Hepatocyte (in vitro differentiated cells): ENCODE results near the gene PGAP3. TPM values are rescaled to one million over a fixed set of nuclear protein-coding genes. Genes with fewer than 3 reads are reported as not detected.

ENCODE experiments used
- DNase-seq: peaks from one replicate; pipeline ENCODE4 v3.0.0-alpha.2; 2016; ENCODE audit warnings: low spot score
- H2AFZ ChIP-seq: fragments of 200-600 bp; sonication (generic); 2 replicates; pipeline ENCODE4 v1.6.0; 2016; ENCODE audit warnings: antibody characterized with exemption, mild to moderate bottlenecking
- H3K27ac ChIP-seq: fragments of 200-600 bp; sonication (generic); 2 replicates; pipeline ENCODE4 v1.5.1; 2016; ENCODE audit warnings: mild to moderate bottlenecking
- H3K27me3 ChIP-seq: fragments of 200-600 bp; sonication (generic); 2 replicates; pipeline ENCODE4 v1.6.1; 2016
- H3K36me3 ChIP-seq: fragments of 200-600 bp; sonication (generic); replicated peaks from 2 replicates; pipeline ENCODE4 v1.5.1; 2016; ENCODE audit warnings: low read depth; ENCODE audit not compliant: insufficient read depth
- H3K4me1 ChIP-seq: fragments of 200-600 bp; sonication (generic); 2 replicates; pipeline ENCODE4 v1.5.1; 2016; ENCODE audit warnings: mild to moderate bottlenecking, moderate library complexity; ENCODE audit not compliant: insufficient read depth
- H3K4me2 ChIP-seq: fragments of 200-600 bp; sonication (generic); 2 replicates; pipeline ENCODE4 v1.6.0; 2016
- H3K4me3 ChIP-seq: fragments of 200-600 bp; sonication (generic); 2 replicates; pipeline ENCODE4 v1.5.1; 2016; ENCODE audit warnings: mild to moderate bottlenecking
- H3K79me2 ChIP-seq: fragments of 200-600 bp; sonication (generic); 2 replicates; pipeline ENCODE4 v1.6.0; 2017; ENCODE audit warnings: mild to moderate bottlenecking
- H3K9me2 ChIP-seq: fragments of 200-600 bp; sonication (generic); replicated peaks from 2 replicates; pipeline ENCODE4 v1.6.0; 2017; ENCODE audit warnings: mild to moderate bottlenecking; ENCODE audit not compliant: insufficient read depth
- H3K9me3 ChIP-seq: fragments of 200-600 bp; sonication (generic); 2 replicates; pipeline ENCODE4 v1.5.1; 2016; ENCODE audit warnings: low read depth, mild to moderate bottlenecking
- H4K20me1 ChIP-seq: fragments of 200-600 bp; sonication (generic); 2 replicates; pipeline ENCODE4 v1.6.0; 2016; ENCODE audit warnings: mild to moderate bottlenecking; ENCODE audit not compliant: insufficient read depth, poor library complexity, severe bottlenecking
- EZH2 ChIP-seq: fragments of 200-600 bp; sonication (generic); IDR thresholded peaks from 2 replicates; pipeline ENCODE4 v1.6.1; 2016; ENCODE audit warnings: antibody characterized with exemption, mild to moderate bottlenecking, borderline replicate concordance
- EZH2phosphoT487 ChIP-seq: fragments of 200-600 bp; sonication (generic); IDR thresholded peaks from one replicate; pipeline ENCODE4 v1.6.1; 2018; ENCODE audit warnings: antibody characterized with exemption, mild to moderate bottlenecking, low read depth, moderate library complexity; ENCODE audit not compliant: unreplicated experiment, severe bottlenecking
- WGBS: methylation state at CpG from one replicate; pipeline ENCODE4 v1.1.6; 2016; ENCODE audit warnings: low lambda C conversion rate; ENCODE audit errors: missing lambda C conversion rate; 5-methylcytosine and 5-hydroxymethylcytosine counted together
- polyA plus RNA-seq: library from polyadenylated mRNA; unstranded; fragments of >200 nt; fragmentation: Nextera tagmentation; extraction: Ambion mirVana; gene quantifications from 2 replicates; pipeline ENCODE4 v1.2.1, GENCODE V29; 2016
- total RNA-seq: library from RNA; depleted of rRNA; stranded (reverse); fragments of >200 nt; gene quantifications from 2 replicates; pipeline ENCODE4 v1.2.3, GENCODE V29; 2014
- TF ChIP-seq, protein P1 (sequence below): fragments of 200-600 bp; sonication (generic); IDR thresholded peaks from 2 replicates; pipeline ENCODE4 v1.5.1; 2016; ENCODE audit warnings: antibody characterized with exemption, mild to moderate bottlenecking; ENCODE audit not compliant: poor library complexity

The PGAP3 gene
- total and polyA plus RNA-seq, 2 experiments from 2014 or later: 33.0 to 35.4 TPM

- no peaks in the 10 kb centered on the region for H3K9me3 ChIP-seq
- no peaks in the 10 kb centered on the region for H3K79me2 ChIP-seq
- H3K4me2 ChIP-seq: peak overlapping the region; percentile 96
- no peaks in the 10 kb centered on the region for H4K20me1 ChIP-seq
- H3K4me1 ChIP-seq: peaks cover 47% of the 10 kb centered on the region
- WGBS: 53% methylated on average over 2 of the region's 2 CpGs
- no peaks in the 10 kb centered on the region for H3K36me3 ChIP-seq
- H2AFZ ChIP-seq: no peak overlapping the region
- no peak for DNase-seq
- no peaks in the 10 kb centered on the region for H3K9me2 ChIP-seq
- H3K4me3 ChIP-seq: no peak overlapping the region
- TF ChIP-seq EZH2phosphoT487 (no peak), EZH2 (no peak)
- TF ChIP-seq, protein P1, sequence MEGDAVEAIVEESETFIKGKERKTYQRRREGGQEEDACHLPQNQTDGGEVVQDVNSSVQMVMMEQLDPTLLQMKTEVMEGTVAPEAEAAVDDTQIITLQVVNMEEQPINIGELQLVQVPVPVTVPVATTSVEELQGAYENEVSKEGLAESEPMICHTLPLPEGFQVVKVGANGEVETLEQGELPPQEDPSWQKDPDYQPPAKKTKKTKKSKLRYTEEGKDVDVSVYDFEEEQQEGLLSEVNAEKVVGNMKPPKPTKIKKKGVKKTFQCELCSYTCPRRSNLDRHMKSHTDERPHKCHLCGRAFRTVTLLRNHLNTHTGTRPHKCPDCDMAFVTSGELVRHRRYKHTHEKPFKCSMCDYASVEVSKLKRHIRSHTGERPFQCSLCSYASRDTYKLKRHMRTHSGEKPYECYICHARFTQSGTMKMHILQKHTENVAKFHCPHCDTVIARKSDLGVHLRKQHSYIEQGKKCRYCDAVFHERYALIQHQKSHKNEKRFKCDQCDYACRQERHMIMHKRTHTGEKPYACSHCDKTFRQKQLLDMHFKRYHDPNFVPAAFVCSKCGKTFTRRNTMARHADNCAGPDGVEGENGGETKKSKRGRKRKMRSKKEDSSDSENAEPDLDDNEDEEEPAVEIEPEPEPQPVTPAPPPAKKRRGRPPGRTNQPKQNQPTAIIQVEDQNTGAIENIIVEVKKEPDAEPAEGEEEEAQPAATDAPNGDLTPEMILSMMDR: no peak
- peaks cover 5% of the 10 kb centered on the region for H3K27me3 ChIP-seq
- H3K27ac ChIP-seq: no peak overlapping the region
These were observed 21.6 kb downstream of the PGAP3 start for GRCh38 chr17:39666231-39666600.

GRCh38 chr17:39665642-39666224, 22.1 kb downstream of the PGAP3 start:
- no peak for DNase-seq
- H3K27me3 ChIP-seq: peaks cover 5% of the 10 kb centered on the region
- H3K9me2 ChIP-seq: no peaks in the 10 kb centered on the region
- H3K9me3 ChIP-seq: no peaks in the 10 kb centered on the region
- H3K79me2 ChIP-seq: no peaks in the 10 kb centered on the region
- H2AFZ ChIP-seq: no peak overlapping the region
- 54% methylated on average over 17 of the region's 17 CpGs for WGBS
- peaks cover 52% of the 10 kb centered on the region for H3K4me1 ChIP-seq
- H3K4me2 ChIP-seq: no peak overlapping the region
- H3K4me3 ChIP-seq: no peak overlapping the region
- no peaks in the 10 kb centered on the region for H4K20me1 ChIP-seq
- no peak overlapping the region for H3K27ac ChIP-seq
- no peaks in the 10 kb centered on the region for H3K36me3 ChIP-seq
- no peak for TF ChIP-seq EZH2phosphoT487
- TF ChIP-seq, protein P1: peak; percentile 4

DNA sequence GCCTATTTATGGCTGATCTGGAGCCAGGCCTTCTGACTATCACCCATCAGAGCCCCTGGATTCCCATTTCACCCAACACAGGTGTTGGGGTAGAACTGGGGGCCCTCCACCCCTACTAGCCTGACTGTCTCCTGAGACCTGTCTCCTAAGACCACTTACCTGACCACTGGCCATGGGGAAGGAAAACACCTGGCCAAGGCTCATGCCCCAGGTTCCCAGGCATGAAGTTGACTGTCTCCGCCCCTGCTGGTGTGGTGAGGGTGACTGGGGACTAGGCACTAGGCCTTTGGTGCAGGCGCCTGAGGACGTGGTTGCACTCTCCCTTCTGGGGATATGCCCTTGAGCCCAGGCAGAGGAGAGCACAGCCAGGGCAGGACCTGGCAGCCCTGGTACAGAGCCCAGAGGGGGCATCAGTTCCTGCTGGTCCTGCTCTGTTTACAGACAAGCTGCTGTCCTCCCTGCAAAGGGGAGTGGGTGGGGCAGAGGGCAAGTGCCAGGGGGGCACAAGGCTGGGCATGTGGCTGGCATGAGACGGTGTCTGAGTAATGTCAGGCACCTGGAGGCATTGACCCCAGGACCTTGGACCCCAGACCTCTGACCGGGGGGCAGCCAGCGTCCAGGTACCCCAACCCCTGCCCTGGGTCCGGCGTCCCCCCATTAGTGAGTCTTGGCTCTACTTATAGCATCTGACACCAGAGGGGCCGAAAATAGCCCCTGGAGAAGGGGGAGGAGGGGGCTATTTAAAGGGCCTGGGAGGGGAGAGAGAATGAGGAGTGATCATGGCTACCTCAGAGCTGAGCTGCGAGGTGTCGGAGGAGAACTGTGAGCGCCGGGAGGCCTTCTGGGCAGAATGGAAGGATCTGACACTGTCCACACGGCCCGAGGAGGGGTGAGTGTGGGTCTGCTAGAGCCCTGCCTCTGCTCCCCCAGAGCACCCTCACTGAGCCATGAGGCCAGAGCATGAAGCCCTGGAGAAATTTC, 23.0 kb downstream of the PGAP3 start, which contains the start of gene TCAP:
Gene TCAP (plus strand): TSS at position 769 of the 981 bp plus-strand sequence. CDS start 11 bp downstream, at position 780.
- TF ChIP-seq EZH2 (no peak), EZH2phosphoT487 (no peak)
- TF ChIP-seq, protein P1: no peak
- peaks cover 52% of the 10 kb centered on the region for H3K4me1 ChIP-seq
- WGBS: 70% methylated on average over 11 of the region's 15 CpGs
- no peak within 1 kb of the TSS for H3K27ac ChIP-seq
- no peaks in the 10 kb centered on the region for H3K79me2 ChIP-seq
- H4K20me1 ChIP-seq: no peaks in the 10 kb centered on the region
- no peak for DNase-seq
- H3K4me2 ChIP-seq: peak within 1 kb of the TSS; percentile 96
- no peaks in the 10 kb centered on the region for H3K9me2 ChIP-seq
- no peaks in the 10 kb centered on the region for H3K36me3 ChIP-seq
- no peak within 1 kb of the TSS for H2AFZ ChIP-seq
- peaks cover 5% of the 10 kb centered on the region for H3K27me3 ChIP-seq
- no peak within 1 kb of the TSS for H3K4me3 ChIP-seq
- no peaks in the 10 kb centered on the region for H3K9me3 ChIP-seq
